ENCODE results near the gene STOX1. TPM values are rescaled to one million over a fixed set of nuclear protein-coding genes. Genes with fewer than 3 reads are reported as not detected.
"Not testable (repeated sequence)": the region's sequence is repeated elsewhere in the genome, so short reads cannot be mapped to it uniquely, and the experiment has no call there.

STOX1 gene
- total RNA-seq, 1 experiment from 2014 or later: 2.7 TPM

- no peak overlapping the region for H3K4me3 Mint-ChIP-seq (ENCODE audit: low read depth, unreplicated experiment)
- TF ChIP-seq CTCF (IDR thresholded peaks at IDR 0.05; ENCODE audit: unreplicated experiment): no peak
- CTCF ChIA-PET: interaction anchor here (0.7 to 1.0 kb wide), 2 partner anchors 9 to 13 kb away, joined by 3 read pairs; no protein-coding TSS in a partner anchor
- peaks cover 7% of the 10 kb centered on the region for H3K4me1 Mint-ChIP-seq (ENCODE audit: low read depth, unreplicated experiment)
- no TSS peak for BruUV-seq (replicated peaks)
- DNase-seq: no peak
- intact Hi-C loops (cut with micrococcal nuclease; ENCODE audit: unreplicated experiment): no loop called here
- H3K36me3 Mint-ChIP-seq (ENCODE audit: insufficient read depth, unreplicated experiment): peaks cover 5% of the 10 kb centered on the region
- H3K9me3 Mint-ChIP-seq (ENCODE audit: low read depth, unreplicated experiment): no peaks in the 10 kb centered on the region
- H3K27ac Mint-ChIP-seq (ENCODE audit: unreplicated experiment): no peak overlapping the region
- H3K27me3 Mint-ChIP-seq (ENCODE audit: unreplicated experiment): no peaks in the 10 kb centered on the region
Observed at GRCh38 chr10:68832601-68833000, 5.3 kb downstream of the STOX1 start.

GRCh38 chr10:68837626-68838322 is 10.4 kb downstream of the STOX1 start:
- intact Hi-C loops (cut with micrococcal nuclease; ENCODE audit: unreplicated experiment): no loop called here
- Mint-ChIP-seq H3K36me3 (ENCODE audit: insufficient read depth, unreplicated experiment) (peaks cover 5% of the 10 kb centered on the region), H3K27ac (ENCODE audit: unreplicated experiment) (no peak overlapping the region), H3K9me3 (ENCODE audit: low read depth, unreplicated experiment) (no peaks in the 10 kb centered on the region), H3K27me3 (ENCODE audit: unreplicated experiment) (no peaks in the 10 kb centered on the region), H3K4me3 (ENCODE audit: low read depth, unreplicated experiment) (no peak overlapping the region), H3K4me1 (ENCODE audit: low read depth, unreplicated experiment) (no peaks in the 10 kb centered on the region)
- DNase-seq: no peak
- no TSS peak for BruUV-seq (replicated peaks)
- no peak for TF ChIP-seq CTCF (IDR thresholded peaks at IDR 0.05; ENCODE audit: unreplicated experiment)
- CTCF ChIA-PET: interaction anchor here (0.6 to 0.7 kb wide), 3 partner anchors 32 to 367 kb away, joined by 4 to 5 read pairs (median 4); no protein-coding TSS in a partner anchor

DNA sequence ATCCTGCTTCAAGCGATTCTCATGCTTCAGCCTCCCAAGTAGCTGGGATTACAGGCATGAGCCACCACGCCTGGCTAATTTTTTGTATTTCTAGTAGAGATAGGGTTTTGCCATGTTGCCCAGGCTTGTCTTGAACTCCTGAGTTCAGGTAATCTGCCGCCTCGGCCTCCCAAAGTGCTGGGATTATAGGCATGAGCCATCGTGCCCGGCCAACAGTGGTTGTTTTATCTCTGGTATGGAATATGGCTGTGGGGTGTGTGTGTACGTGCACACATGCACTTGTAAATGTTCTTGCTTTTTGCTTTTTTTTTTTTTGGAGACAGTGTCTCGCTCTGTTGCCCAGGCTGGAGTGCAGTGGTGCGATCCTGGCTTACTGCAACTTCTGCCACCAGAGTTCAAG is 13.3 kb downstream of the STOX1 start:
- DNase-seq; H3K27ac Mint-ChIP-seq (ENCODE audit: unreplicated experiment); BruUV-seq (replicated peaks); H3K36me3 Mint-ChIP-seq (ENCODE audit: insufficient read depth, unreplicated experiment); intact Hi-C loops (cut with micrococcal nuclease; ENCODE audit: unreplicated experiment); CTCF ChIA-PET; H3K4me3 Mint-ChIP-seq (ENCODE audit: low read depth, unreplicated experiment); H3K9me3 Mint-ChIP-seq (ENCODE audit: low read depth, unreplicated experiment); H3K27me3 Mint-ChIP-seq (ENCODE audit: unreplicated experiment); H3K4me1 Mint-ChIP-seq (ENCODE audit: low read depth, unreplicated experiment): not testable (repeated sequence)

DNA sequence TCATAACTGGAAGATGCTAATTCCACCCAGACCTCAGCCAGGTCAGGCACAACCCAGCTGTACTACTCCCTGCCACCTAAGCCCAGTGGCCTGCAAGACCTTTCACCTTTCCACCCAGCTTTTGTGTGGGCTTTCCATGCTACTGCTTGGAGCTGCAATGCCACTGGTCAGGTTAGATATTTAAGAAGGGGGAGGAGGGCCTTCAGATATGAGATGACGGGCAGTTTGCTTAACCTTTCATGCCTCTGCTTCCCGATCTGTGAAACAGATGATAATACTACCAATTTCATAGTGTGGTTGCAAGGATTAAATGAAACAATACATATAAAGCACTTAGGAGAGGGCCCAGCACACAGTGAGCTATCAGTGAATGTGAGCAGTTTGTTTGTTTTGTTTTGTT is 20.9 kb downstream of the STOX1 start:
- Mint-ChIP-seq H3K4me1 (ENCODE audit: low read depth, unreplicated experiment) (no peaks in the 10 kb centered on the region), H3K27ac (ENCODE audit: unreplicated experiment) (no peak overlapping the region), H3K9me3 (ENCODE audit: low read depth, unreplicated experiment) (no peaks in the 10 kb centered on the region), H3K4me3 (ENCODE audit: low read depth, unreplicated experiment) (no peak overlapping the region), H3K27me3 (ENCODE audit: unreplicated experiment) (no peaks in the 10 kb centered on the region), H3K36me3 (ENCODE audit: insufficient read depth, unreplicated experiment) (no peaks in the 10 kb centered on the region)
- no peak for TF ChIP-seq CTCF (IDR thresholded peaks at IDR 0.05; ENCODE audit: unreplicated experiment)
- DNase-seq: no peak
- CTCF ChIA-PET: interaction anchor here (1.2 kb wide), 1 partner anchor 9 kb away, joined by 3 read pairs; no protein-coding TSS in a partner anchor
- intact Hi-C loops (cut with micrococcal nuclease; ENCODE audit: unreplicated experiment): no loop called here
- no TSS peak for BruUV-seq (replicated peaks)

DNA sequence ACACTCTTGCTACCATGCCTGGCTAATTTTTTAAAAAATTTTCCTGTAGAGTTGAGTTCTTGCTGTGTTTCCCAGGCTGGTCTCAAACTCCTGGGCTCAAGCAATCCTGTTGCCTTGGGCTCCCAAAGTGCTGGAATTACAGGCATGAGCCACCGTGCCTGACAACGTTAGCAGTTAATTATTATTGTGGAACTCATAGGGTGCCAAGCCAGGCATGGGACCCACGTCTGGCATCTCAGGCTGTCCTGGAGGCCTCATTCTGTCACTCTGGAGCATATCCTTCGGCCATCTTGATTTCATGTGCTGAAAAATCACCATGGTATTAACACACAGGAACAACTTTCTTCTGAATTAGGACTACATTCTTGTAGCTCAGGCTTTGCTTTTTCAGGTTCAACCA is 21.5 kb downstream of the STOX1 start:
- no peaks in the 10 kb centered on the region for H3K27me3 Mint-ChIP-seq (ENCODE audit: unreplicated experiment)
- CTCF ChIA-PET: interaction anchor here (0.8 to 1.5 kb wide), 3 partner anchors 9 to 52 kb away, joined by 3 to 5 read pairs (median 3); partner anchors contain the start of gene STOX1
- no peak for DNase-seq
- H3K9me3 Mint-ChIP-seq (ENCODE audit: low read depth, unreplicated experiment): no peaks in the 10 kb centered on the region
- TF ChIP-seq CTCF (IDR thresholded peaks at IDR 0.05; ENCODE audit: unreplicated experiment): no peak
- no TSS peak for BruUV-seq (replicated peaks)
- no peaks in the 10 kb centered on the region for H3K36me3 Mint-ChIP-seq (ENCODE audit: insufficient read depth, unreplicated experiment)
- H3K4me3 Mint-ChIP-seq (ENCODE audit: low read depth, unreplicated experiment): no peak overlapping the region
- no peak overlapping the region for H3K27ac Mint-ChIP-seq (ENCODE audit: unreplicated experiment)
- intact Hi-C loops (cut with micrococcal nuclease; ENCODE audit: unreplicated experiment): no loop called here
- H3K4me1 Mint-ChIP-seq (ENCODE audit: low read depth, unreplicated experiment): no peaks in the 10 kb centered on the region

Measured in Calu3 (cell line).